PFSK-1 (cell line): ENCODE results near the gene ATG7.

Experiments used
- FOXP2 ChIP-seq: optimal IDR thresholded peaks from 2 replicates; pipeline ENCODE3; 2011; ENCODE audit warnings: borderline replicate concordance, control low read depth, inconsistent platforms; ENCODE audit not compliant: insufficient read depth; ENCODE audit errors: extremely low read length, extremely low read depth
- POLR2AphosphoS5 ChIP-seq: IDR thresholded peaks from 2 replicates; pipeline ENCODE4 v1.6.1; 2012; ENCODE audit warnings: low read depth, mild to moderate bottlenecking, control low read depth, low read length, moderate library complexity
- REST ChIP-seq, 2 experiments: IDR thresholded peaks; 2 replicates each; pipeline versions ENCODE4 v1.6.1 to v1.8.0; 2011 to 2012; ENCODE audit warnings: low read depth in 2 of 2, low read length in 2 of 2, control low read depth in 1 of 2, inconsistent platforms in 1 of 2, mild to moderate bottlenecking in 1 of 2, moderate library complexity in 1 of 2; ENCODE audit not compliant: insufficient read depth in 1 of 2
- SIN3A ChIP-seq: IDR thresholded peaks from 2 replicates; pipeline ENCODE4 v1.6.1; 2012; ENCODE audit warnings: mild to moderate bottlenecking, low read length, moderate library complexity, borderline replicate concordance; ENCODE audit not compliant: insufficient read depth
- TAF1 ChIP-seq: IDR thresholded peaks from 2 replicates; pipeline ENCODE4 v1.6.1; 2012; ENCODE audit warnings: low read length, control low read depth, borderline replicate concordance; ENCODE audit not compliant: insufficient read depth

GRCh38 chr3:11375333-11376088, 103.3 kb downstream of the ATG7 start:
- TF ChIP-seq REST (IDR thresholded peaks at IDR 0.05; ENCODE audit: insufficient read depth in 1 of 2, low read depth in 2 of 2, low read length in 2 of 2) (no peak), TAF1 (no peak), SIN3A (no peak), POLR2AphosphoS5 (no peak), FOXP2 (no peak)
